HG03025 (cell line): Measurements from ENCODE around the gene STPG2.

ENCODE experiments used
- ATAC-seq: cut with Tn5 transposase; IDR thresholded peaks from one replicate; pipeline ENCODE4 v1.9.1; 2021; ENCODE audit warnings: mild to moderate bottlenecking, moderate library complexity; ENCODE audit not compliant: unreplicated experiment, low FRiP score

Gene STPG2

DNA sequence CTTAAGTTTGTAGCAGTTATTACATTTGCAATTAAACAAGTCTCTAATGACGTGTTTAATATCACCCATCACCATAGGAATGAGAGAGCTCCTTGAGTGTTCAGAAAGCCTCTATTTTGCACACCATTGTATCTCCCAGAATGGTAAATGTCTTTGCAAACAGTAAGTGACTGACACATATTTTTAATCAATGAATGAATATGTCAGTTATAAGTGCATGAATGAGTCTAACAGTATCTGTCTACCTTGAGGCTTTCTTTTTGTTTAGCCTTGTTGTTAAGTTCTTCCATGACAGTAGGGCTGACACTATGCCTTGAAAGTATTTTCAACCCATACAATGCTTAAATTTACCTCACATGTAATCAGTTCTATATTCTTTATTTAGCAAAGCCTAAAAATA lies 292.2 kb downstream of the STPG2 start:
- no peak for ATAC-seq

- ATAC-seq, result no peak
These were observed 297.5 kb downstream of the STPG2 start for GRCh38 chr4:97845758-97846157.

DNA sequence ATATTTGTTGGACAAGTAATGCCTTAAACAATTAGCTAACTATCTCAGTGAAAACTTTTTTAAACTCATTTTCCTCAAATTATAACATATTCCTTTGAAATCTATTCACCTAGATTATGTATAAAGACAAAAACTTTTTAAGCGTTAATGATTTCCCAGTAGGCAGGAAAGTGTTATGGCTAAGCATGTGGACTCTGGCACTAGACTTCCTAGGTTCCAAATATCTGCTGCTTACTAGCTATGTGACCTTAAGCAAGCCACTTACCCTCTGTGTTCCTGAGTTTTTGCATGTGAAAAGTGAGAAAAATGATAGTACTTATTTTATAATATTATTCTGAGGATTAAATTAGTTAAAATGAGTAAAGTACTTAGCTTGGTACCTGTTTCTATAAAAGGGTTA lies 301.8 kb downstream of the STPG2 start:
- ATAC-seq, result no peak

- ATAC-seq, result no peak
These were observed 306.6 kb downstream of the STPG2 start for GRCh38 chr4:97836662-97837061.

- no peak for ATAC-seq
These were observed 314.6 kb downstream of the STPG2 start for GRCh38 chr4:97828646-97829045.

- ATAC-seq, result no peak
These were observed 324.0 kb downstream of the STPG2 start for GRCh38 chr4:97819294-97819693.

DNA sequence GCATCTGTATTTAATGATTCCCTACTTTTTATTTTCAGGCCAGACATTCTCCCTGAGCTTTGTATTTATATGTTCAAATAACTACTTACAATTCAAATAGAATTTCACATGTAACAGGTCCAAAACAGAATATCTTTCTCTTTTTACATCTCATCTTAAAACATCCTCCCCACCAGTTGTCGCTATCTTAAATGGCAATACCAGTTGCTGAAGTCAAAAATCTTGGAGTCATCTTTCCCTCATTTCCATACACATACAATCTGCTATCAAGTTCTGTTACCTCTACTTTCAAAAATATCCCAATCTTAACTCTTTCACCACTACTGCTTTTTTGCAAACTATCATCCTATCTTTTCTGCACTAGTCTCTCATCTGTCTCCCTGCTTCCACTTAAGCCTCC lies 330.5 kb downstream of the STPG2 start:
- no peak for ATAC-seq

- ATAC-seq, result no peak
These were observed 356.9 kb downstream of the STPG2 start for GRCh38 chr4:97786306-97786920.

DNA sequence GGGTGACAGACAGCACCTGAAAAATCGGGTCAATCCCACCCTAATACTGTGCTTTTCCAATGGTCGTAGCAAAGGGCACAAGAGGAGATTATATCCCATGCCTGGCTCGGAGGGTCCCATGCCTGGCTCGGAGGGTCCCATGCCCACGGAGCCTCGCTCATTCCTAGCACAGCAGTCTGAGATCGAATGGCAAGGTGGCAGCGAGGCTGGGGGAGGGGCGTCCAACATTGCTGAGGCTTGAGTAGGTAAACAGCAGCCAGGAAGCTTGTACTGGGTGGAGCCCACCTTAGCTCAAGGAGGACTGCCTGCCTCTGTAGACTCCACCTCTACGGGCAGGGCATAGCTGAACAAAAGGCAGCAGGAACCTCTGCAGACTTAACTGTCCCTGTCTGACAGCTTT lies 365.1 kb downstream of the STPG2 start:
- ATAC-seq, result no peak

DNA sequence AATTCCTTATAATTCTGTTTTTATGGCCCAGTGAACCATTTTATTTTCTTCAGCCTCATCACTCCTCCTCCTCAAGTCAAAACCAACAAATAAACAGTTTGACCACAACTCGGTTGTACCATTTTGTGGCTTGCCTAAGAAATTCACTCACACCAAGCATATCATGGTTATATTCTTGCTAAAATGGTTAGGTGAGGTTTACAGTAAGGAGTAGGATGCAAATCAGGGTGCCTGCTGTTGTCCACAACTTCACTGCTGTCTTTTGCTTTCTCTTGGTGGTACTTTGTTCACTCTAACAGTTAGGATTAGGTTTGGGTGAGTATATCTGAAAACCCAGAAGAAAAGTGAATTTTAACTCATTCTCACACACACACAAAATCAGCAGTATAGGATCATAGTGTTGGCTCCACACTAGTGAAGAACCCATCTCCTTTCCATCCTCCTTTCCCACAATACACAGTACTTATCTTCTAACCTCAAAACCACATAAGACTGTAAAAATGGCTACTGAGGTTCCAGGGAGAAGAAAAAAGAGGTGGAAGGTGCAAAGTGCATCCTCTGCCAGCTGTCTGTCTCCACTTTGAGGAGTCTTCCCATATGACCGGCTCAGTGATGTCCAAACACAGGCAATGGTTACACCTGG lies 368.8 kb downstream of the STPG2 start:
- no peak for ATAC-seq

DNA sequence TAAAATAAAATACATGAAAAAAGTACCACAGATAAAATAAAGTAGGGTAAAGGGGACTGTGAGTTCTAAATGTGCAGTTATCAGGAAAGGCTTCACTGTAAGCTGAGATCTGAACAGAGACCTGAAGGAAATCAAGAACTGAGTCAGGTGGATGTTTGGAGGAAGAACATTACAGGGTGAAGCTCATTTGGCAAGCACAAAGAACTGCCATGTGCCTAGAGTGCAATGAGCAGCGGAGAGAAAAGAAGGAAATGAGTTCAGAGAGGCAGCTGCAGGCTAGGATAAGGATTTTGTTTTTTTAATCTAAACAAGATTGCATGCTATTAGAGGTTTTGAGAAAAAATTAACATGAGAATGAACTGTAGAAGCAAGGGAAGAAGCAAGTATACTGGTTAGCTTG lies 373.1 kb downstream of the STPG2 start:
- ATAC-seq, result no peak

- no peak for ATAC-seq
These were observed 381.2 kb downstream of the STPG2 start for GRCh38 chr4:97762115-97762512.

- no peak for ATAC-seq
These were observed 381.7 kb downstream of the STPG2 start for GRCh38 chr4:97761445-97762114.

DNA sequence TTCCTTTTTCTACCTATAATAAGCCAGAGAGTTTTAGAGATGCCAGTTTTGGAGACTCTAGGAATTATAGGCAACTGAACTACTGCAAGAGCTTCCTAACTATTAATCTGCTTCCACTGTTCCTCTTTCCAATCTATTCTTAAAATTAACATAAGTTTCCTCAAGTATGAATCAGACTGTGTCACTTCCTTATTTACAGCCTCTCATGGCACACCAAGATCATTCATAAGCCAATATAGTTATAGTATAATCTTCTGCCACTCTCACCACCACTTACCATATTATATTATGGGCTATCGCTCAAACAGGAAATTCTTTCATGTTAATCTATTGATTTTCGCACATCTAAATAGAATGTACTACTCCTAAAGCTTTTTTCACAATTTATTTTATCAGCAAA lies 383.5 kb downstream of the STPG2 start:
- ATAC-seq, result no peak

DNA sequence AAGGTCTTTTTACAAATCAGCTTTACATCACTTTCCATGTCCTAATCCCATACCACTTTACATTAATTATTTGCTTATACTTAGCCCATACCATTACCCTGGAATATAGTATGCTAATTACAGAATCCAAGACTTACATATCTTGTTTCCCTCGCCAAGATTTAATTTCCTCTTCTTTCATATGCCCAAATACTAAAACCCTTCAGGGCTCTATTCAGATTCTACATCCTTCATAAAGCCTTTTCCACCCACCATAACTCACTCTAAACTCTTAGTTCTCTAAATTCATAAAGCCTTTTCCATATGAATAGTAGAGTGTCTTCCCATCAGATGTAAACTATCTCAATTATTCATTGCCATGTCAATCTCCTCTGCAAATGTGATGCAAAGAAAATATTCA lies 390.7 kb downstream of the STPG2 start:
- ATAC-seq, result no peak

DNA sequence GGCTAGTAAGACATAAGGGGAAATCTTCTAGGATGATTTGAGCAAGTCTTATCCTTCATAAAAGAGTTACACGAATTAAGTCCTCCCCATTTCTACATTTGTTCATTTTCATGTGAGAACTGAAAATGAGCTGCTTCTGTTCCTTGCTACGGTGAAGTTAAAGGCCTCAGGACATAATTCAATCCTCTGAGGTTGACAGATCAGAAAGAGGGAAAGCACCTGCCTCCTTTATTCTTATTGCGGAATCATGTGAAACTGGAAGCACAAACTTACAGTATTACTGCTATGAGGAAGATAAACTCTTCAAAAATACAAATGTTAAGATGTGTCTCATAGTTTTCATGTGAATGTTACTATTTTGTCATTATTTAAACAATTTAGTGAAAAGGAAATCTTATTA lies 395.3 kb downstream of the STPG2 start:
- no peak for ATAC-seq

- no peak for ATAC-seq
These were observed 422.3 kb downstream of the STPG2 start for GRCh38 chr4:97720869-97721432.

GRCh38 chr4:97691111-97691605 lies 452.1 kb downstream of the STPG2 start:
- no peak for ATAC-seq

DNA sequence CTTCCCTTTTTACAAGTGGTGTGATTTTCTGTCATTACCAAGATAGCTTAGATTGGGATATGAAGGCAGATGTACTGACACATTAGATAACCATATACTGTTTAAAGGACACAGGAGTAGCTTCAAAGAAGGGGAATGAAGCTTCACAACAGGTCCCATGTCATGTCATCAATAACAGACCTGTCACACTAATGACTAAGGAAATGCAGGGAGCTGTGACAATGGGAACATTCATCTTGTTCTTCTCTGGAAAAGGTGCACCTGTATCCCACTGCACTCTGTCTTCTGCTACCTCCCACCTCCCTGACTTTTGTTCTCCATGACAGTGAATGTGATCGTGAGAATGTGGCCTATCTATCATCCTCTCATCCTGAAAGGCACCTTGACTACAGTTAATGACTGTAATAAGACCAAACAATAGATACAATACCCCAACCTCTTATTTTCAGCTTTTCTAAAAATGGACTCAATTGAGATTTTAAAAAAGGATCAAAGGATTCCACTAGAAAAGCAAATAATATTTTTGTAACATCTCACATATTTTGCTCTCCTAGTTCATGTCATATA lies 472.5 kb downstream of the STPG2 start:
- ATAC-seq, result no peak

- ATAC-seq, result no peak
These were observed 477.7 kb downstream of the STPG2 start for GRCh38 chr4:97665553-97665952.

- no peak for ATAC-seq
These were observed 478.5 kb downstream of the STPG2 start for GRCh38 chr4:97664741-97665140.
